DOHH2 (cell line): ENCODE measurements around the gene PIK3CB.

Experiments
- H3F3A ChIP-seq: fragments of 200-600 bp; sonication (generic), shearing (Covaris generic); 2 replicates; pipeline ENCODE4 v1.6.0; 2016; ENCODE audit warnings: antibody characterized with exemption, mild to moderate bottlenecking; ENCODE audit not compliant: control insufficient read depth, insufficient read depth
- H3K27ac ChIP-seq: fragments of 200-600 bp; sonication (generic); 2 replicates; pipeline ENCODE4 v1.5.1; 2014; ENCODE audit warnings: low read depth, mild to moderate bottlenecking, low read length, moderate library complexity
- H3K27me3 ChIP-seq: fragments of 200-600 bp; sonication (generic); 2 replicates; pipeline ENCODE4 v1.6.1; 2014; ENCODE audit warnings: mild to moderate bottlenecking, low read length, mixed read lengths; ENCODE audit not compliant: control insufficient read depth
- H3K36me3 ChIP-seq: fragments of 200-600 bp; sonication (generic); 2 replicates; pipeline ENCODE4 v1.6.1; 2014; ENCODE audit warnings: mild to moderate bottlenecking, low read length, moderate library complexity, mixed read lengths; ENCODE audit not compliant: control insufficient read depth
- H3K4me1 ChIP-seq: fragments of 200-600 bp; sonication (generic); 2 replicates; pipeline ENCODE4 v1.6.1; 2014; ENCODE audit warnings: mild to moderate bottlenecking, low read length, mixed read lengths; ENCODE audit not compliant: control insufficient read depth
- H3K4me2 ChIP-seq: fragments of 200-600 bp; sonication (generic); 2 replicates; pipeline ENCODE4 v1.6.0; 2014; ENCODE audit warnings: mild to moderate bottlenecking, low read length, moderate library complexity
- H3K4me3 ChIP-seq: fragments of 200-600 bp; sonication (generic); 2 replicates; pipeline ENCODE4 v1.5.1; 2014; ENCODE audit warnings: mild to moderate bottlenecking, low read length, mixed read lengths
- H3K79me2 ChIP-seq: fragments of 200-600 bp; sonication (generic); 2 replicates; pipeline ENCODE4 v1.6.1; 2014; ENCODE audit warnings: mild to moderate bottlenecking, low read length, mixed read lengths; ENCODE audit not compliant: control insufficient read depth
- H3K9me2 ChIP-seq: fragments of 200-600 bp; sonication (generic); replicated peaks from 2 replicates; pipeline ENCODE4 v1.6.1; 2014; ENCODE audit warnings: mild to moderate bottlenecking, low read length, mixed read lengths; ENCODE audit not compliant: control insufficient read depth
- H3K9me3 ChIP-seq: fragments of 200-600 bp; sonication (generic); 2 replicates; pipeline ENCODE4 v1.6.1; 2014; ENCODE audit warnings: antibody characterized with exemption, low read length, mixed read lengths; ENCODE audit not compliant: control insufficient read depth, insufficient read depth
- H4K20me1 ChIP-seq: fragments of 200-600 bp; sonication (generic); 2 replicates; pipeline ENCODE4 v1.6.0; 2014; ENCODE audit warnings: low read depth, mild to moderate bottlenecking, antibody characterized with exemption, low read length, moderate library complexity; ENCODE audit not compliant: control insufficient read depth, insufficient read depth
- EZH2phosphoT487 ChIP-seq: fragments of 200-600 bp; sonication (generic); IDR thresholded peaks from 2 replicates; pipeline ENCODE4 v1.6.1; 2017; ENCODE audit warnings: borderline replicate concordance, mild to moderate bottlenecking, antibody characterized with exemption, low read length, moderate library complexity, mixed read lengths
- TF ChIP-seq, protein P1 (sequence below): fragments of 200-600 bp; sonication (generic); IDR thresholded peaks from one replicate; pipeline ENCODE4 v1.5.1; 2014; ENCODE audit warnings: antibody characterized with exemption, mild to moderate bottlenecking, low read depth, low read length; ENCODE audit not compliant: poor library complexity, severe bottlenecking

The PIK3CB gene

DNA sequence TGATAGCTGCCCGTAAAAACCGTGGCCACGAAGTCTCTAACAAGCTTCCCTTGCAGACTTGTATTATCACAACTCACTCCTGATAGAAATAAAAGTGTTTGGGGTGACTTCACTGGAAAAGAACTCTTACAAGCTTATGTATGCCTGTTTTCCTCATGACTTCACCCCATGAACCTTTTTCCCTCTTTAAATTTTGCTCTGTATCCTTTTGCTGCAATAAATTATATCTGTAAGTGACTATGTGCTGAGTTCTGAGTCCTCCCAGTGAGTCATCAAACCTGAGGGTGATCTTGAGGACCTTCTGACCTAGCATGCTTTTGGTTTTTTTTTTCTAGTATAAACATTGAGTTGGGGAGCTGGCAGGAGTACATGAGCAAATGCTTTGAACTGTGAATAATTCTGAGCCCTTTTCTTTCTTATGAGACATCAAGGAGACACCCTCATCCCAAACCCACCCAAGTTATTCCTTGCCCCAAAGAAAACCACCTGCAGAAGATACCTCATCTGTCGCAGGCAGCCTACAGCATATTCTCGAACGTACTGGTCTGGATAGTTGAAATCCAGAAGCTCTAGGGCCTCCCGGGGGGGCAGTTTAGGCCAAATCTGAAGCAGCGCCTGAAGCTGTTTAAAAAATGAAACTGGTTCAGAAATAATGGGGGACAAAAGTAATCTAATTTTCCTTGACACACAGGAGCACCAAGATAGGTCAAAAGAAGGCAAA, 140.3 kb downstream of the PIK3CB start:
- Histone ChIP-seq H3K27ac (no peak overlapping the region), H3F3A (peaks cover 19% of the 10 kb centered on the region), H3K9me3 (no peaks in the 10 kb centered on the region), H3K4me2 (no peak overlapping the region), H3K4me1 (peaks cover 12% of the 10 kb centered on the region), H4K20me1 (no peaks in the 10 kb centered on the region), H3K9me2 (no peaks in the 10 kb centered on the region), H3K27me3 (no peaks in the 10 kb centered on the region), H3K4me3 (no peak overlapping the region), H3K79me2 (no peaks in the 10 kb centered on the region), H3K36me3 (peaks cover 12% of the 10 kb centered on the region)
- no peak for TF ChIP-seq EZH2phosphoT487
- TF ChIP-seq, protein P1, sequence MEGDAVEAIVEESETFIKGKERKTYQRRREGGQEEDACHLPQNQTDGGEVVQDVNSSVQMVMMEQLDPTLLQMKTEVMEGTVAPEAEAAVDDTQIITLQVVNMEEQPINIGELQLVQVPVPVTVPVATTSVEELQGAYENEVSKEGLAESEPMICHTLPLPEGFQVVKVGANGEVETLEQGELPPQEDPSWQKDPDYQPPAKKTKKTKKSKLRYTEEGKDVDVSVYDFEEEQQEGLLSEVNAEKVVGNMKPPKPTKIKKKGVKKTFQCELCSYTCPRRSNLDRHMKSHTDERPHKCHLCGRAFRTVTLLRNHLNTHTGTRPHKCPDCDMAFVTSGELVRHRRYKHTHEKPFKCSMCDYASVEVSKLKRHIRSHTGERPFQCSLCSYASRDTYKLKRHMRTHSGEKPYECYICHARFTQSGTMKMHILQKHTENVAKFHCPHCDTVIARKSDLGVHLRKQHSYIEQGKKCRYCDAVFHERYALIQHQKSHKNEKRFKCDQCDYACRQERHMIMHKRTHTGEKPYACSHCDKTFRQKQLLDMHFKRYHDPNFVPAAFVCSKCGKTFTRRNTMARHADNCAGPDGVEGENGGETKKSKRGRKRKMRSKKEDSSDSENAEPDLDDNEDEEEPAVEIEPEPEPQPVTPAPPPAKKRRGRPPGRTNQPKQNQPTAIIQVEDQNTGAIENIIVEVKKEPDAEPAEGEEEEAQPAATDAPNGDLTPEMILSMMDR, result no peak

DNA sequence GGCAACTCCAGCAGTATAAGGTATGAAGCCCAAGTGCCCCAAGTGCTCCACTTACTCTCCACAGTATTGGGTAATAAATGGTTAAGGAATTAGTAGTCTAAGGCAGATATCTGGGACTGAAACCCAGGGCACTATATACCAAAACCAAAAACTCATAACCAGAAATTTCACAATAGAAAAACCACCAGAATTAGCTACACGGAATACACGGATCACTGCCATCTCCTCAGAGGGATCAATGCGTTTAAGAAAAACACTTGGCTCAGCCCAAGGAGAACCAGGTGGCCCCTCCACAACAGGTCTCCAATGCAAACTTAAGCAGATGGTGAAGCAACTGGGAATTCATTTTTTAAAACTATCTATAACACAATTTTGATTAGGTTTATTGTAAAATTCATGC, 142.6 kb downstream of the PIK3CB start:
- no peaks in the 10 kb centered on the region for H3K27me3 ChIP-seq
- H3K79me2 ChIP-seq, result no peaks in the 10 kb centered on the region
- peaks cover 35% of the 10 kb centered on the region for H3K4me1 ChIP-seq
- H3K36me3 ChIP-seq, result peaks cover 12% of the 10 kb centered on the region
- H3K9me2 ChIP-seq, result no peaks in the 10 kb centered on the region
- H3K9me3 ChIP-seq, result no peaks in the 10 kb centered on the region
- H4K20me1 ChIP-seq, result no peaks in the 10 kb centered on the region
- peaks cover 34% of the 10 kb centered on the region for H3F3A ChIP-seq
- no peak overlapping the region for H3K27ac ChIP-seq
- no peak for TF ChIP-seq EZH2phosphoT487
- TF ChIP-seq, protein P1, result no peak
- H3K4me3 ChIP-seq, result no peak overlapping the region
- no peak overlapping the region for H3K4me2 ChIP-seq

DNA sequence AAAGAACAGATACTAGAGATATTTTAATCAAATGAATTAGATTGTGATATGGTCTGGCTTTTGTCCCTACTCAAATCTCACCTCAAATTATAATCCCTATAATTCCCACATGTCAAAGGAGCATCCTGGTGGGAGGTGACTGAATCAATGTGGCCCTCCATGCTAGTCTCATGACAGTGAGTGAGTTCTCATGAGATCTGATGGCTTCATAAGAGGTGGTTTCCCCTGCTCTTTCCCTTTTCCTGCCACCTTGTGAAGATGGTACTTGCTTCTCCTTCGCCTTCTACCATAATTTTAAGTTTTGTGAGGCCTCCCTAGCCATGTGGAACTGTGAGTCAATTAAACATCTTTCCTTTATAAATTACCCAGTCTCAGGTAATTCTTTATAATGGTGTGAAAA, 143.4 kb downstream of the PIK3CB start:
- peaks cover 42% of the 10 kb centered on the region for H3F3A ChIP-seq
- H3K27ac ChIP-seq, result no peak overlapping the region
- H3K79me2 ChIP-seq, result no peaks in the 10 kb centered on the region
- no peaks in the 10 kb centered on the region for H3K9me3 ChIP-seq
- H3K4me1 ChIP-seq, result peaks cover 43% of the 10 kb centered on the region
- H3K4me2 ChIP-seq, result no peak overlapping the region
- H3K9me2 ChIP-seq, result no peaks in the 10 kb centered on the region
- H3K4me3 ChIP-seq, result no peak overlapping the region
- no peaks in the 10 kb centered on the region for H4K20me1 ChIP-seq
- TF ChIP-seq, protein P1, result no peak
- TF ChIP-seq EZH2phosphoT487, result no peak
- peaks cover 12% of the 10 kb centered on the region for H3K36me3 ChIP-seq
- H3K27me3 ChIP-seq, result no peaks in the 10 kb centered on the region
